Liver (tissue), 3 donors: ENCODE data around the gene EIF4G3.

ENCODE experiments used
- EGR1 ChIP-seq, 2 donors: IDR thresholded peaks; 2 replicates each; pipeline ENCODE4 v1.6.1; 2016 to 2018; ENCODE audit warnings: antibody characterized with exemption in 2 of 2, low read depth in 2 of 2
- FOXA1 ChIP-seq: IDR thresholded peaks from 2 replicates; pipeline ENCODE4 v1.6.1; 2016; ENCODE audit warnings: antibody characterized with exemption
- GABPA ChIP-seq, 2 donors: IDR thresholded peaks in 1 of 2; conservative IDR thresholded peaks in 1 of 2; 2 replicates each; pipeline ENCODE4 v1.6.1; 2016; ENCODE audit warnings: antibody characterized with exemption in 2 of 2, mild to moderate bottlenecking in 1 of 2, moderate library complexity in 1 of 2
- HNF4G ChIP-seq: IDR thresholded peaks from 2 replicates; pipeline ENCODE4 v1.6.1; 2016; ENCODE audit warnings: antibody characterized with exemption
- RXRA ChIP-seq, 2 donors: IDR thresholded peaks; 2 replicates each; pipeline ENCODE4 v1.6.1; 2017 to 2018; ENCODE audit warnings: antibody characterized with exemption in 2 of 2, mild to moderate bottlenecking in 1 of 2
- SP1 ChIP-seq: IDR thresholded peaks from 2 replicates; pipeline ENCODE4 v1.6.1; 2018; ENCODE audit warnings: antibody characterized with exemption, mild to moderate bottlenecking
- TAF1 ChIP-seq: conservative IDR thresholded peaks from 2 replicates; pipeline ENCODE4 v1.6.1; 2016; ENCODE audit warnings: antibody characterized with exemption, mild to moderate bottlenecking
- YY1 ChIP-seq: IDR thresholded peaks from 2 replicates; pipeline ENCODE4 v1.6.1; 2016; ENCODE audit warnings: antibody characterized with exemption, mild to moderate bottlenecking
- TF ChIP-seq, protein P1 (sequence below): fragments of 150-350 bp; IDR thresholded peaks from 2 replicates; pipeline ENCODE4 v1.5.1; 2017; ENCODE audit warnings: improper control_type of control experiment, low read depth, low read length; ENCODE audit not compliant: missing input control
- TF ChIP-seq, protein P2 (sequence below): IDR thresholded peaks from 2 replicates; pipeline ENCODE4 v1.6.1; 2016; ENCODE audit warnings: antibody characterized with exemption, mild to moderate bottlenecking
- TF ChIP-seq, protein P3 (sequence below): IDR thresholded peaks from 2 replicates; pipeline ENCODE4 v1.6.1; 2016; ENCODE audit warnings: antibody characterized with exemption
- TF ChIP-seq, protein P4 (sequence below): IDR thresholded peaks from 2 replicates; pipeline ENCODE4 v1.6.1; 2016; ENCODE audit warnings: antibody characterized with exemption
- donor health status: healthy.
- donor health status: healthy.

DNA sequence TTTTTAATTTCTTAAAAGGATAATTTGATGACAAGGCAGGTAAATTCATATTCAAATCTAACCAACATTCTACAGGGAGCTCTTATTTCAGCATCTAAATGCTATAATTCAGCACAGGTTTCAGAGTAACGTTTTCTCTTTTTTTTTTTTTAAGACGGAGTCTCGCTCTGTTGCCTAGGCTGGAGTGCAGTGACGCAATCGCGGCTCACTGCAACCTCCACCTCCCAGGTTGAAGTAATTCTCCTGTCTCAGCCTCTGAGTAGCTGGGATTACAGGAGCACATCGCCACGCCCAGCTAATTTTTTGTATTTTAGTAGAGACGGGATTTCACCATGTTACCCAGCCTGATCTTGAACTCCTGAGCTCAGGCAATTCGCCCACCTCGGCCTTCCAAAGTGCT lies 66.5 kb downstream of the EIF4G3 start:
- TF ChIP-seq, protein P1, sequence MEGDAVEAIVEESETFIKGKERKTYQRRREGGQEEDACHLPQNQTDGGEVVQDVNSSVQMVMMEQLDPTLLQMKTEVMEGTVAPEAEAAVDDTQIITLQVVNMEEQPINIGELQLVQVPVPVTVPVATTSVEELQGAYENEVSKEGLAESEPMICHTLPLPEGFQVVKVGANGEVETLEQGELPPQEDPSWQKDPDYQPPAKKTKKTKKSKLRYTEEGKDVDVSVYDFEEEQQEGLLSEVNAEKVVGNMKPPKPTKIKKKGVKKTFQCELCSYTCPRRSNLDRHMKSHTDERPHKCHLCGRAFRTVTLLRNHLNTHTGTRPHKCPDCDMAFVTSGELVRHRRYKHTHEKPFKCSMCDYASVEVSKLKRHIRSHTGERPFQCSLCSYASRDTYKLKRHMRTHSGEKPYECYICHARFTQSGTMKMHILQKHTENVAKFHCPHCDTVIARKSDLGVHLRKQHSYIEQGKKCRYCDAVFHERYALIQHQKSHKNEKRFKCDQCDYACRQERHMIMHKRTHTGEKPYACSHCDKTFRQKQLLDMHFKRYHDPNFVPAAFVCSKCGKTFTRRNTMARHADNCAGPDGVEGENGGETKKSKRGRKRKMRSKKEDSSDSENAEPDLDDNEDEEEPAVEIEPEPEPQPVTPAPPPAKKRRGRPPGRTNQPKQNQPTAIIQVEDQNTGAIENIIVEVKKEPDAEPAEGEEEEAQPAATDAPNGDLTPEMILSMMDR: no peak
- TF ChIP-seq, protein P2, sequence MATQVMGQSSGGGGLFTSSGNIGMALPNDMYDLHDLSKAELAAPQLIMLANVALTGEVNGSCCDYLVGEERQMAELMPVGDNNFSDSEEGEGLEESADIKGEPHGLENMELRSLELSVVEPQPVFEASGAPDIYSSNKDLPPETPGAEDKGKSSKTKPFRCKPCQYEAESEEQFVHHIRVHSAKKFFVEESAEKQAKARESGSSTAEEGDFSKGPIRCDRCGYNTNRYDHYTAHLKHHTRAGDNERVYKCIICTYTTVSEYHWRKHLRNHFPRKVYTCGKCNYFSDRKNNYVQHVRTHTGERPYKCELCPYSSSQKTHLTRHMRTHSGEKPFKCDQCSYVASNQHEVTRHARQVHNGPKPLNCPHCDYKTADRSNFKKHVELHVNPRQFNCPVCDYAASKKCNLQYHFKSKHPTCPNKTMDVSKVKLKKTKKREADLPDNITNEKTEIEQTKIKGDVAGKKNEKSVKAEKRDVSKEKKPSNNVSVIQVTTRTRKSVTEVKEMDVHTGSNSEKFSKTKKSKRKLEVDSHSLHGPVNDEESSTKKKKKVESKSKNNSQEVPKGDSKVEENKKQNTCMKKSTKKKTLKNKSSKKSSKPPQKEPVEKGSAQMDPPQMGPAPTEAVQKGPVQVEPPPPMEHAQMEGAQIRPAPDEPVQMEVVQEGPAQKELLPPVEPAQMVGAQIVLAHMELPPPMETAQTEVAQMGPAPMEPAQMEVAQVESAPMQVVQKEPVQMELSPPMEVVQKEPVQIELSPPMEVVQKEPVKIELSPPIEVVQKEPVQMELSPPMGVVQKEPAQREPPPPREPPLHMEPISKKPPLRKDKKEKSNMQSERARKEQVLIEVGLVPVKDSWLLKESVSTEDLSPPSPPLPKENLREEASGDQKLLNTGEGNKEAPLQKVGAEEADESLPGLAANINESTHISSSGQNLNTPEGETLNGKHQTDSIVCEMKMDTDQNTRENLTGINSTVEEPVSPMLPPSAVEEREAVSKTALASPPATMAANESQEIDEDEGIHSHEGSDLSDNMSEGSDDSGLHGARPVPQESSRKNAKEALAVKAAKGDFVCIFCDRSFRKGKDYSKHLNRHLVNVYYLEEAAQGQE: no peak
- TF ChIP-seq YY1 (no peak), RXRA (IDR thresholded peaks at IDR 0.05) (no peak), TAF1 (no peak), EGR1 (IDR thresholded peaks at IDR 0.05; ENCODE audit: low read depth in 2 of 2) (no peak), SP1 (no peak), HNF4G (no peak), GABPA (IDR thresholded peaks at IDR 0.05 in 1 of 2, conservative IDR thresholded peaks at IDR 0.05 in 1 of 2) (no peak), FOXA1 (no peak)
- TF ChIP-seq, protein P3, sequence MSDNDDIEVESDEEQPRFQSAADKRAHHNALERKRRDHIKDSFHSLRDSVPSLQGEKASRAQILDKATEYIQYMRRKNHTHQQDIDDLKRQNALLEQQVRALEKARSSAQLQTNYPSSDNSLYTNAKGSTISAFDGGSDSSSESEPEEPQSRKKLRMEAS: no peak
- TF ChIP-seq, protein P4, sequence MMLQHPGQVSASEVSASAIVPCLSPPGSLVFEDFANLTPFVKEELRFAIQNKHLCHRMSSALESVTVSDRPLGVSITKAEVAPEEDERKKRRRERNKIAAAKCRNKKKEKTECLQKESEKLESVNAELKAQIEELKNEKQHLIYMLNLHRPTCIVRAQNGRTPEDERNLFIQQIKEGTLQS: no peak
